ENCODE results near the gene HHAT. TPM values are rescaled to one million over a fixed set of nuclear protein-coding genes. Genes with fewer than 3 reads are reported as not detected.

The HHAT gene
- total RNA-seq, 4 donors from 2014 or later = 0.83 to 1.6 (median 1.2) TPM

DNA sequence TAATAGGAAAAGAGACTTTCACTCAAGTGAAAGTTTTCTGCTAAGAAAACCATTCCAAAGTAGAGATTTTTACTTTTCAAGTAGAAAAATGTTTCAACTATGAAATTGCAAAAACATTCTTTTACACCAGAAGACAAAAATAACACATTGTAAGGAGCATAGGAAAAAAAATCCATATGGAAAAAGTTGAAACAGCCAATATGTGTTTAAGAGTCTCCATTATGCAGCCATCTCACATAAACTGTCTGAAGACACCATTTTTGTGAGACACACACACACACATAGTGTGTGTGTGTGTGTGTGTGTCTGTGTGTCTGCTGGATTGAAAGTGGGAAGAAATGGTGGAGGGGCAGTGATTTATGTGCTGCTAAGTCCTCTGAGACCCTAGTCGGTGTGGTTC is 162.1 kb downstream of the HHAT start:
- Histone ChIP-seq H3K27ac (replicated peaks in 1 of 4) (no peak overlapping the region), H3K9me3 (no peaks in the 10 kb centered on the region), H3K4me1 (no peaks in the 10 kb centered on the region), H3K27me3 (no peaks in the 10 kb centered on the region), H3K4me3 (no peak overlapping the region), H3K36me3 (no peaks in the 10 kb centered on the region)
- no peak for TF ChIP-seq POLR2A (IDR thresholded peaks at IDR 0.05; ENCODE audit: low read depth)
- no peak for TF ChIP-seq EP300 (IDR thresholded peaks at IDR 0.05)
- no peak for TF ChIP-seq CTCF (IDR thresholded peaks at IDR 0.05)
- TF ChIP-seq POLR2AphosphoS5 (IDR thresholded peaks at IDR 0.05) = no peak
- 86% methylated on average over 1 of the region's 1 CpG for WGBS
- no peak for DNase-seq (ENCODE audit: extremely low spot score)
- intact Hi-C loops (cut with DNase I) = no loop called here

DNA sequence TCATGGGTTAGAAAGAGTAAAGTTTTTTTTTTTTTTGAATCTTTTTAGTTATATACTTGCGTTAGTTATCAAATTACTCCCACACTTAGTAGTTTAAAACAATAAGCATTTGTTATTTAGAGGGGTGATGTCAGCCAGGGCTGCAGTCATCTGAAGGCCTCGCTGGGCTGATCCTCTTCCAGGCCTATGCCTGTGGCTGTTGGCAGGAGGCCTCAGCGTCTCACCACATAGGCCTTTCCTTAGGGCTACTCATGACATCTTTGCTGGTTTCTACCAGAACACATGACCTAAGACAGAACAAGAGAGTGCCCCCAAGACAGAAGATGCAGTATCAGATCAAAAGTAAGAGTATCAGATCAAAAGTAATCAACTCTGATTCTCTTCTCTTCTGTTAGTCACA is 167.4 kb downstream of the HHAT start:
- TF ChIP-seq POLR2AphosphoS5 (IDR thresholded peaks at IDR 0.05) = no peak
- no peak for TF ChIP-seq EP300 (IDR thresholded peaks at IDR 0.05)
- TF ChIP-seq POLR2A (IDR thresholded peaks at IDR 0.05; ENCODE audit: low read depth) = no peak
- no peaks in the 10 kb centered on the region for H3K4me1 ChIP-seq
- H3K27ac ChIP-seq (replicated peaks in 1 of 4) = no peak overlapping the region
- H3K27me3 ChIP-seq = no peaks in the 10 kb centered on the region
- H3K36me3 ChIP-seq = no peaks in the 10 kb centered on the region
- DNase-seq (ENCODE audit: extremely low spot score) = no peak
- no peak overlapping the region for H3K4me3 ChIP-seq
- WGBS = 71% methylated on average over 3 of the region's 3 CpGs
- intact Hi-C loops (cut with DNase I) = no loop called here
- no peaks in the 10 kb centered on the region for H3K9me3 ChIP-seq

DNA sequence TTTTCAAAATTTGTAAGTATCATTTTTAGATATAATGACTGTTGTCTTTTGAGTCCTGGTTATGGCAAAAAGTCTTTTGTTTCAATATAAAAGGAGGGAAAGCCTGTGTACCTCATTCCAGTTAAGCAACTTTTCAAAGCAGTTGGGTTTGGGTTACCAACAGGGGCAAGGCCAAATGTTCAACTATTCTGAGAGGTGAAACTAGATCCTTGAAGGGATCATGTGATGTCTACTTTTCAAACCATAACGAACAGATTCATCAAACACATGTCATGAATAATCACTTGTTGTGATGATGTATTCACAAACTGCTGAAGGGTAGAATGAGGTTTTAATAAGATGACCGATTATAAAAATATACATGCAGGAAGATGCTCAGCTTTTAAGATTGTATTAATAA is 171.3 kb downstream of the HHAT start:
- no peaks in the 10 kb centered on the region for H3K27me3 ChIP-seq
- no peaks in the 10 kb centered on the region for H3K36me3 ChIP-seq
- DNase-seq (ENCODE audit: extremely low spot score) = no peak
- H3K4me3 ChIP-seq = no peak overlapping the region
- TF ChIP-seq POLR2AphosphoS5 (IDR thresholded peaks at IDR 0.05) = no peak
- TF ChIP-seq POLR2A (IDR thresholded peaks at IDR 0.05; ENCODE audit: low read depth) = no peak
- TF ChIP-seq CTCF (IDR thresholded peaks at IDR 0.05) = no peak
- TF ChIP-seq EP300 (IDR thresholded peaks at IDR 0.05) = no peak
- intact Hi-C loops (cut with DNase I) = no loop called here
- WGBS = 67% methylated on average over 2 of the region's 2 CpGs
- no peaks in the 10 kb centered on the region for H3K9me3 ChIP-seq
- H3K4me1 ChIP-seq = no peaks in the 10 kb centered on the region
- H3K27ac ChIP-seq (replicated peaks in 1 of 4) = no peak overlapping the region

DNA sequence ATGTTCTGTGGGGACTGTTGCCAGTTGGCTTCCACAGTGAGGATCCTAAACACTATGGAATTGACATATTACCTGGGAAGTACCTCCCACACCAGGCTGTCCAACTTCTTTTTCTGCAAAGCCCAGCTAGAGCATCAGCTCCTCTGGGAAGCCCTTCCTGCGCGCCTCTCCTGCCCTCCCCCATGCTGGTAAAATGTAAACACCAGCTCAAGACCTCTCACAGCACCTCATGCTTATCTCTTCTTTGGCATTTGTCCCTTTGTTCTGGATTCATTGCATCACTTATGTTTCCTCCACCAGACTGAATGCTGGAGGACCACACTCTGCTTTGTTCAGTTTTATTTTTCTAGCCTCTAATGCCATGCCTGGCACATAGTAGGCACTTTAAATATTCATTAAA is 172.1 kb downstream of the HHAT start:
- TF ChIP-seq POLR2AphosphoS5 (IDR thresholded peaks at IDR 0.05) (no peak), EP300 (IDR thresholded peaks at IDR 0.05) (no peak), POLR2A (IDR thresholded peaks at IDR 0.05; ENCODE audit: low read depth) (no peak), CTCF (IDR thresholded peaks at IDR 0.05) (no peak)
- H3K4me1 ChIP-seq = no peaks in the 10 kb centered on the region
- H3K9me3 ChIP-seq = no peaks in the 10 kb centered on the region
- no peak overlapping the region for H3K4me3 ChIP-seq
- H3K36me3 ChIP-seq = no peaks in the 10 kb centered on the region
- intact Hi-C loops (cut with DNase I) = no loop called here
- no peak for DNase-seq (ENCODE audit: extremely low spot score)
- no peaks in the 10 kb centered on the region for H3K27me3 ChIP-seq
- WGBS = 71% methylated on average over 2 of the region's 2 CpGs
- H3K27ac ChIP-seq (replicated peaks in 1 of 4) = no peak overlapping the region

- no peak for DNase-seq (ENCODE audit: extremely low spot score)
- no peaks in the 10 kb centered on the region for H3K36me3 ChIP-seq
- WGBS = 92% methylated on average over 3 of the region's 3 CpGs
- H3K4me1 ChIP-seq = no peaks in the 10 kb centered on the region
- H3K9me3 ChIP-seq = no peaks in the 10 kb centered on the region
- intact Hi-C loops (cut with DNase I) = no loop called here
- TF ChIP-seq EP300 (IDR thresholded peaks at IDR 0.05) (no peak), CTCF (IDR thresholded peaks at IDR 0.05) (no peak), POLR2A (IDR thresholded peaks at IDR 0.05; ENCODE audit: low read depth) (no peak), POLR2AphosphoS5 (IDR thresholded peaks at IDR 0.05) (no peak)
- H3K27me3 ChIP-seq = no peaks in the 10 kb centered on the region
- no peak overlapping the region for H3K4me3 ChIP-seq
- no peak overlapping the region for H3K27ac ChIP-seq (replicated peaks in 1 of 4)
These were observed 175.6 kb downstream of the HHAT start for GRCh38 chr1:210504286-210504685.

Measured in esophagus muscularis mucosa (tissue), 4 donors.